K562 (cell line): ENCODE data around the gene GART. TPM values are rescaled to one million over a fixed set of nuclear protein-coding genes. Genes with fewer than 3 reads are reported as not detected.
A peak's percentile ranks its signal among the peaks of the same experiment; 100 is the strongest.

ENCODE experiments used
- EP400 ChIP-seq: fragments of 450-650 bp; IDR thresholded peaks from 2 replicates; pipeline ENCODE4 v1.6.1; 2017; ENCODE audit warnings: antibody characterized with exemption, mild to moderate bottlenecking, moderate library complexity
- ETS1 ChIP-seq: conservative IDR thresholded peaks from 2 replicates; pipeline ENCODE4 v1.6.1; 2011; ENCODE audit warnings: low read depth, mild to moderate bottlenecking, low read length; ENCODE audit not compliant: control insufficient read depth
- HBP1 ChIP-seq: fragments of 450-650 bp; formaldehyde crosslinking; IDR thresholded peaks from 2 replicates; pipeline ENCODE4 v1.4.0; 2022; ENCODE audit warnings: missing genetic modification characterization
- ILF3 ChIP-seq: fragments of 450-650 bp; IDR thresholded peaks from 2 replicates; pipeline ENCODE4 v1.6.1; 2018; ENCODE audit warnings: antibody characterized with exemption, mild to moderate bottlenecking, moderate library complexity, borderline replicate concordance
- L3MBTL2 ChIP-seq: fragments of 450-650 bp; IDR thresholded peaks from 2 replicates; pipeline ENCODE4 v1.6.1; 2016; ENCODE audit warnings: mild to moderate bottlenecking, moderate library complexity
- PRDM10 ChIP-seq: fragments of 450-650 bp; IDR thresholded peaks from 2 replicates; pipeline ENCODE4 v1.6.1; 2018; ENCODE audit not compliant: partially characterized antibody
- SREBF2 ChIP-seq: sonication (generic); formaldehyde crosslinking; IDR thresholded peaks from 2 replicates; pipeline ENCODE4 v1.4.0; 2020; ENCODE audit warnings: mild to moderate bottlenecking, missing genetic modification reagents
- ZEB2 ChIP-seq: fragments of 450-650 bp; IDR thresholded peaks from 2 replicates; pipeline ENCODE4 v1.6.1; 2016
- ZFP30 ChIP-seq: fragments of 250-450 bp; sonication (Bioruptor Pico); IDR thresholded peaks from 2 replicates; pipeline ENCODE4 v1.8.0; 2022; ENCODE audit warnings: moderate library complexity, mild to moderate bottlenecking, inconsistent platforms, borderline replicate concordance
- ZNF224 ChIP-seq: sonication (generic); formaldehyde crosslinking; IDR thresholded peaks from 2 replicates; pipeline ENCODE4 v1.8.0; 2022; ENCODE audit warnings: mild to moderate bottlenecking, missing genetic modification reagents
- polyA plus RNA-seq, 8 experiments: library from polyadenylated mRNA; depleted of rRNA in 4 of 8; stranded (reverse) in 5 of 8; unstranded in 3 of 8; fragments of >200 nt; fragmentation: Nextera tagmentation in 2 of 8; fragmentation: Illumina TruSeq in 1 of 8; extraction: Ambion mirVana in 2 of 8; extraction: Trizol in 1 of 8; gene quantifications; 2 replicates each; pipeline versions ENCODE4 v1.2.1 to v1.2.3, GENCODE V29; 2011 to 2014; ENCODE audit warnings: inconsistent platforms in 1 of 8, missing spikeins in 1 of 8
- total RNA-seq, 7 experiments: library from RNA; depleted of rRNA in 6 of 7; stranded (reverse); fragments of >200 nt in 6 of 7; fragmentation: Illumina TruSeq in 2 of 7; extraction: Trizol in 2 of 7; gene quantifications; 2 replicates each; pipeline versions ENCODE4 v1.2.1 to v1.2.3, GENCODE V29; 2011 to 2021; ENCODE audit warnings: low replicate concordance in 1 of 7

The GART gene
- total and polyA plus RNA-seq, 9 of the 15 experiments (the other 6 are each of a cell fraction or from before 2014, with no cell fraction given): 141 to 429 (median 349) TPM

- peak; percentile 100 for TF ChIP-seq PRDM10
- TF ChIP-seq ZEB2: no peak
- no peak for TF ChIP-seq ZNF224
- peak; percentile 84 for TF ChIP-seq EP400
- no peak for TF ChIP-seq SREBF2
- peak; percentile 88 for TF ChIP-seq ETS1
- no peak for TF ChIP-seq ILF3
- TF ChIP-seq HBP1 (CRISPR knock-in tag): no peak
- no peak for TF ChIP-seq ZFP30 (CRISPR knock-in tag)
- TF ChIP-seq L3MBTL2: peak; percentile 86
Observed at GRCh38 chr21:33491373-33492102, 50.4 kb downstream of the GART start, which contains the start of gene DNAJC28 (continued).
